Stimulated activated CD4-positive, alpha-beta T cell treated with anti-CD3 and anti-CD28 coated beads, Interleukin-1b, Interleukin-23, amount 100 ng/mL, for 24 hours (primary cell): Measurements from ENCODE around the gene SLC6A13.

Experiments used
- DNase-seq, 4 experiments: peaks; one replicate each; pipeline ENCODE4 v3.0.0-alpha.2; 2020; ENCODE audit warnings: low read depth in 4 of 4, low spot score in 1 of 4

SLC6A13 gene

DNA sequence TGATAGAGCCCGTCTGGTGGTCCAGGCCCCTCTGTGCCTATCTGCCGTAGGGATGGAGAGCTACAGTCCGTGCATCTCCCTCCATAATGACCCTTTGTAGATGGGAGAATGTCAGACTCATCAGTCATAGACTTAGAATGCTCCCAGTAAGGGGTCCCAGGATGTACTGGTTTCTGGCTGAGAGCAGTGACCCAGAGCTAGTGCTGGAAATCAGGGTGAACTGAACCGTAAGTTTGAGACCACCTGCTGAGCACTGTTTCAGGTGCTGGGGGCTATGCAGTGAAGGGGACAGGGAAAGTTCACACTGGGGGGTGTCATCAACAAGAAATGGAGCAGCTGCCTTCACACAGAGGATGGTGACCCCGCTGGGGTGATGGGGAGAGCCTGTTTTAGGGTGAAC is 82.8 kb downstream of the SLC6A13 start:
- DNase-seq: no peak

GRCh38 chr12:179131-179884 is 83.3 kb downstream of the SLC6A13 start:
- no peak for DNase-seq

DNA sequence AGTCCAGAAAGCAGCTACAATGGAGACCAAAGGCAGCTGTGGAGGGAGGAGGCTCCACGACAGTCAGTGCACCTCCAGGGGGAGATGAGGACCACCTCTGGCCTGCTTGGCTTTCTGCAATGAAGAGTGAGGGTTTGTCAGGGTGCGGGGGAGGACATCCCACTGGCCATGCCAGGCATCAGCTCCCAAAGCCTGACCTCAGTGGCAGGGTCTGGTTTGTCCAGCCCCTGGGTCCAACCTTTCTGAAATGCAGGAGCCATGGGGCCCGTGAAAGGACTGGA is 83.9 kb downstream of the SLC6A13 start:
- no peak for DNase-seq

DNA sequence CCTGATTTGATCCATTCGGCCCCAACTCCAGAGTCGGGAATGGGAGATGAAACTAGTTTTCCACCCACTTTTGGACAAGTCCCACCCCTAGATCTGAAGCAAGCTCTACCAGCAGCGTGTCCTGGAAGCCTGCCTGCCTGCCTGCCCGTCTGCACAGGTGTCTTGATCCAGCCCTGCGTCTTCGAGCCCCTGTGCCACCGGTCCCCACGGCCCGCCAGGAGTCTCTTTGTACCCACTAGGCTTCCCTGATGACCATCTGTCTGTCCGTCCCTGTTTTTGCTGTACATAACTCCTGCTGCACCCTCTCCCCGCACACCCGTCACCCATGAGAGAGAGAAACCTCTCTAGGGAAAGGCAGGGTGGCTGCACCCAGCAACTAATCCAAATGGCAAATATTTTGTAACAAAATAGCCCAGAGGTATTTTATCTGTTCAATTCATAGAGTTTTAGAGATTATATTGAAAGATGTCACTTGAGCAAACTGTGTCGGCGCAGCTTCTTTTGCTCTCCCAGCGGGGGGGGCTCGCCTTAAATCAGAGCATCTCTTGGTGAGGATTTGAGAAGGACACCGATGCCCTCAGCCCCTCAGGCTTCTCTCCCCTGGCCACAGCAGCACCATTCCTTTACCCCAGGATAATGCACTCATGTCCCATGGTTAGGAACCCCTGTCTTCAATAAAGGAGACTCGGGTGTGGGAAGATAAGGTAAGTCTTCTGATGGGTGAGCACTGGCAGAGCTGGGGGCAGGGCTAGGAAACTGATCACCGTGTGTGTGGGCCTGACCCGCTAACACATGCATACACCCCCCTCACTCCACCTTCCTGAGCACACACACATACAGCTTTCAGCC is 84.4 kb downstream of the SLC6A13 start:
- no peak for DNase-seq

GRCh38 chr12:177336-177979 is 85.2 kb downstream of the SLC6A13 start:
- no peak for DNase-seq

GRCh38 chr12:176321-177181 is 86.1 kb downstream of the SLC6A13 start:
- no peak for DNase-seq

GRCh38 chr12:175759-176158 is 86.9 kb downstream of the SLC6A13 start:
- no peak for DNase-seq

DNA sequence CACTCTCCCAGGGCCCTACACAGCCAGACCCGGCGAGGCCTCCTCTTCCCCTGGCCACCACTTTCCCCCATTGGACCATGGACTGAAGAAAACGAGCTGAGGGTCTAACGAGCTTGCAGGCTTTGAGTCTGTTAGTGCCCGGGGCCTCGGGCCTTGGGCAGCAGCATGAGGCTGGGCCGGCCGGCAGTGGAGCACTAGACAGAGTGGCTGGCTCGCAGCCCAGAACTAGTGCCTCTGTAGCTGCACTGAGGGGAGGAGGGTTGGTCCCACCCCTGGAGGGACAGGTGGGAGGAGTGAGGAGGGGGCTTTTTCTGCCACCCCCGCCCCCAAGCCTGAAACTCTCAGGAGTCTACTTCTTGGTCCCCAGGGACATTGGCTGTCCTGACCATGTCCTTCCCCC is 87.4 kb downstream of the SLC6A13 start:
- DNase-seq: no peak

GRCh38 chr12:174596-174995 is 88.0 kb downstream of the SLC6A13 start:
- DNase-seq: no peak

GRCh38 chr12:174124-174523 is 88.5 kb downstream of the SLC6A13 start:
- no peak for DNase-seq

- no peak for DNase-seq
These were observed 89.9 kb downstream of the SLC6A13 start for GRCh38 chr12:172732-173161.

DNA sequence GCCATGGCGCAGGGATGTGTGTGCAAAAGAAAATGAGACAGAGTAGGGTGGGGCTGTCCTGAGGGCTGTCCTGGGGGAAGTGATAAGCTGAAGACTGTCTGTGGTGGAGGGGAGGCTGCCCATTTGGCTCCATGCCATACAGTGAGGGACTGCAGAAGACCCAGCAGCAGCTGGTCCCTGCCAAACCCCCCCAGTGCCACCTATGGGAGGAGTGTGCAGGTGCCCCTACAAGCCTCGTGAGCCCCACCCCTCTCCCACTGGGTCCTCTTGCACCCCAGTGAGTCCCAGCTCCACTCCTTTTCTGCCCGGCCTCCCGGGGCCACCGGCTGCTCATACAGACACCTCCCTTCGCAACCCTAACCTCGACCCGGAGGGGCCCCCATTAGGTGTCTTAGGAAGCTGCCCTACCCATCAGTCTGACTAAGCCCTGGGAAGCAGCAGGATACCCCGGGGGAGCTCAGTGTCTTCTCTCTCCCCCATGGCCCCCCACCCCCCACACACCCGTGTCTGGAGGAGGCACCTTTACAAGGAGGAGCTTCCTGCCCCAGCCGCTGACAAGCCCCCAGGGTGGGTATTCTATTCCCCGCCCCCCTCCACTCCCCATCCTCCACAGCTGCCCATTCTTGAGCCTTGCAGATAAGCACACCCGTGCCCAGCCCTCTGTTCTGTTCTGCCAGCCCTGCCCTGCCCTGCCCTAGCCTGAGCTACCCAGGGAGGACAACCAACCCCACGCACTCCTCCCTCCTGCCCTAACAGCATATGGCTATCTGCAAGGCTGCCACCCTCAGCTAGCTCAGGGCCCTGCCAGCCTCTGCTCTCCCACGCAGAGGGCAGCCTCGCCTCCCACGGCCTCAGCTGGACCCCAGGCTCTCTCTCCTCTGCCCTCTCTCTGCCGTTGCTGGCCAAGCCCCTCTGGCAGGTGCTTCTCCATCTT is 90.6 kb downstream of the SLC6A13 start:
- no peak for DNase-seq

- no peak for DNase-seq
These were observed 91.4 kb downstream of the SLC6A13 start for GRCh38 chr12:171276-171675.
